ENCODE results near the gene RNF130.
A peak's percentile ranks its signal among the peaks of the same experiment; 100 is the strongest.

RNF130 gene

GRCh38 chr5:180102636-180103035, 31.1 kb upstream of the RNF130 start:
- no peak overlapping the region for H4K91ac ChIP-seq (ENCODE audit: low read depth, low read length, poor library complexity)
- no peak overlapping the region for H2AK5ac ChIP-seq (ENCODE audit: low read depth, low read length)
- H3K14ac ChIP-seq (ENCODE audit: low read length) = no peak overlapping the region
- no peak overlapping the region for H4K8ac ChIP-seq (ENCODE audit: low read depth, low read length)
- no peak overlapping the region for H2BK15ac ChIP-seq (ENCODE audit: low read length)
- no peaks in the 10 kb centered on the region for H3K27me3 ChIP-seq (ENCODE audit: control insufficient read depth in 3 of 3, insufficient read depth in 3 of 3, low read depth in 1 of 3, low read length in 3 of 3)
- H3K4ac ChIP-seq (ENCODE audit: low read length) = no peak overlapping the region
- H3K4me1 ChIP-seq (ENCODE audit: control insufficient read depth in 2 of 2, insufficient read depth in 1 of 2, low read depth in 1 of 2, low read length in 2 of 2) = no peaks in the 10 kb centered on the region
- H2AFZ ChIP-seq (ENCODE audit: low read length) = no peak overlapping the region
- no peak overlapping the region for H2BK120ac ChIP-seq (ENCODE audit: low read depth, low read length)
- H2BK5ac ChIP-seq (ENCODE audit: low read length) = no peak overlapping the region
- no peak overlapping the region for H3K18ac ChIP-seq (ENCODE audit: low read length)
- H3K79me1 ChIP-seq (ENCODE audit: low read depth, low read length) = peaks cover 2% of the 10 kb centered on the region
- no peak overlapping the region for H3K27ac ChIP-seq (replicated peaks; ENCODE audit: low read length)
- no peak overlapping the region for H2BK12ac ChIP-seq (ENCODE audit: low read length)
- H3K4me2 ChIP-seq (ENCODE audit: insufficient read depth, low read length, poor library complexity, severe bottlenecking) = no peak overlapping the region
- no peak overlapping the region for H3K23ac ChIP-seq (ENCODE audit: low read depth, low read length, poor library complexity)
- H3K9me3 ChIP-seq (replicated peaks in 1 of 2; ENCODE audit: control insufficient read depth in 2 of 2, insufficient read depth in 1 of 2, low read depth in 1 of 2, low read length in 2 of 2) = peaks cover 3 to 19% of the 10 kb centered on the region in 2 donors
- DNase-seq (ENCODE audit: low spot score) = no peak
- WGBS, 2 donors (ENCODE audit: extremely low coverage in 2 of 2, insufficient read length in 2 of 2, insufficient replicate concordance in 1 of 2) = no CpG with 5 or more reads among the region's 9 CpGs
- no peak overlapping the region for H3K4me3 ChIP-seq (ENCODE audit: low read length in 2 of 2)
- no peaks in the 10 kb centered on the region for H3K36me3 ChIP-seq (replicated peaks in 1 of 2; ENCODE audit: control insufficient read depth in 2 of 2, insufficient read depth in 2 of 2, low read length in 2 of 2)
- no peak overlapping the region for H3K9ac ChIP-seq (ENCODE audit: low read depth, low read length, poor library complexity)

GRCh38 chr5:180101451-180102105, 30.0 kb upstream of the RNF130 start:
- Histone ChIP-seq H3K79me1 (ENCODE audit: low read depth, low read length) (peaks cover 2% of the 10 kb centered on the region), H3K4ac (ENCODE audit: low read length) (no peak overlapping the region), H3K36me3 (replicated peaks in 1 of 2; ENCODE audit: control insufficient read depth in 2 of 2, insufficient read depth in 2 of 2, low read length in 2 of 2) (no peaks in the 10 kb centered on the region), H4K91ac (ENCODE audit: low read depth, low read length, poor library complexity) (no peak overlapping the region), H2BK15ac (ENCODE audit: low read length) (no peak overlapping the region), H3K4me2 (ENCODE audit: insufficient read depth, low read length, poor library complexity, severe bottlenecking) (no peak overlapping the region), H2BK12ac (ENCODE audit: low read length) (no peak overlapping the region), H3K4me1 (ENCODE audit: control insufficient read depth in 2 of 2, insufficient read depth in 1 of 2, low read depth in 1 of 2, low read length in 2 of 2) (no peaks in the 10 kb centered on the region), H3K27me3 (ENCODE audit: control insufficient read depth in 3 of 3, insufficient read depth in 3 of 3, low read depth in 1 of 3, low read length in 3 of 3) (no peaks in the 10 kb centered on the region), H3K4me3 (ENCODE audit: low read length in 2 of 2) (no peak overlapping the region), H4K8ac (ENCODE audit: low read depth, low read length) (peak overlapping the region; percentile 9), H3K14ac (ENCODE audit: low read length) (peak overlapping the region; percentile 8), H2BK5ac (ENCODE audit: low read length) (no peak overlapping the region), H3K18ac (ENCODE audit: low read length) (peak overlapping the region; percentile 48), H3K9ac (ENCODE audit: low read depth, low read length, poor library complexity) (no peak overlapping the region), H3K27ac (replicated peaks; ENCODE audit: low read length) (no peak overlapping the region), H2AFZ (ENCODE audit: low read length) (no peak overlapping the region), H3K9me3 (replicated peaks in 1 of 2; ENCODE audit: control insufficient read depth in 2 of 2, insufficient read depth in 1 of 2, low read depth in 1 of 2, low read length in 2 of 2) (peaks cover 3 to 9% of the 10 kb centered on the region in 2 donors), H2AK5ac (ENCODE audit: low read depth, low read length) (peak overlapping the region; percentile 84), H3K23ac (ENCODE audit: low read depth, low read length, poor library complexity) (peak overlapping the region; percentile 35), H2BK120ac (ENCODE audit: low read depth, low read length) (no peak overlapping the region)
- WGBS, 2 donors (ENCODE audit: extremely low coverage in 2 of 2, insufficient read length in 2 of 2, insufficient replicate concordance in 1 of 2) = no CpG with 5 or more reads among the region's 20 CpGs
- no peak for DNase-seq (ENCODE audit: low spot score)

- H3K36me3 ChIP-seq (replicated peaks in 1 of 2; ENCODE audit: control insufficient read depth in 2 of 2, insufficient read depth in 2 of 2, low read length in 2 of 2) = no peaks in the 10 kb centered on the region
- DNase-seq (ENCODE audit: low spot score) = no peak
These were observed 29.3 kb upstream of the RNF130 start for GRCh38 chr5:180100621-180101450.

More at GRCh38 chr5:180100621-180101450, 29.3 kb upstream of the RNF130 start:
- H3K9ac ChIP-seq (ENCODE audit: low read depth, low read length, poor library complexity) = no peak overlapping the region
- peak overlapping the region; percentile 84 for H2BK12ac ChIP-seq (ENCODE audit: low read length)
- peak overlapping the region; percentile 84 for H2AK5ac ChIP-seq (ENCODE audit: low read depth, low read length)
- H3K4me3 ChIP-seq (ENCODE audit: low read length in 2 of 2) = no peak overlapping the region
- H3K9me3 ChIP-seq (replicated peaks in 1 of 2; ENCODE audit: control insufficient read depth in 2 of 2, insufficient read depth in 1 of 2, low read depth in 1 of 2, low read length in 2 of 2) = peaks cover 3 to 5% of the 10 kb centered on the region in 2 donors
- H3K4ac ChIP-seq (ENCODE audit: low read length) = no peak overlapping the region
- no peak overlapping the region for H3K14ac ChIP-seq (ENCODE audit: low read length)
- no peak overlapping the region for H2AFZ ChIP-seq (ENCODE audit: low read length)
- H3K27ac ChIP-seq (replicated peaks; ENCODE audit: low read length) = no peak overlapping the region
- no peaks in the 10 kb centered on the region for H3K4me1 ChIP-seq (ENCODE audit: control insufficient read depth in 2 of 2, insufficient read depth in 1 of 2, low read depth in 1 of 2, low read length in 2 of 2)
- H3K18ac ChIP-seq (ENCODE audit: low read length) = peak overlapping the region; percentile 80
- H2BK5ac ChIP-seq (ENCODE audit: low read length) = no peak overlapping the region
- H2BK15ac ChIP-seq (ENCODE audit: low read length) = peak overlapping the region; percentile 85
- H3K27me3 ChIP-seq (ENCODE audit: control insufficient read depth in 3 of 3, insufficient read depth in 3 of 3, low read depth in 1 of 3, low read length in 3 of 3) = no peaks in the 10 kb centered on the region
- H3K79me1 ChIP-seq (ENCODE audit: low read depth, low read length) = peaks cover 2% of the 10 kb centered on the region
- H4K91ac ChIP-seq (ENCODE audit: low read depth, low read length, poor library complexity) = no peak overlapping the region
- H2BK120ac ChIP-seq (ENCODE audit: low read depth, low read length) = no peak overlapping the region
- WGBS, 2 donors (ENCODE audit: extremely low coverage in 2 of 2, insufficient read length in 2 of 2, insufficient replicate concordance in 1 of 2) = no CpG with 5 or more reads among the region's 29 CpGs
- H4K8ac ChIP-seq (ENCODE audit: low read depth, low read length) = no peak overlapping the region
- peak overlapping the region; percentile 73 for H3K23ac ChIP-seq (ENCODE audit: low read depth, low read length, poor library complexity)
- H3K4me2 ChIP-seq (ENCODE audit: insufficient read depth, low read length, poor library complexity, severe bottlenecking) = no peak overlapping the region
